NCI-H2171 (cell line): Measurements from ENCODE around the gene OGFOD2.

Experiments used
- DNase-seq: peaks from one replicate; lab custom pipeline; 2025; lab: John Stamatoyannopoulos, UW

The OGFOD2 gene

GRCh38 chr12:122977655-122978392 is 2.8 kb downstream of the OGFOD2 start:
- DNase-seq, result no peak

- no peak for DNase-seq
Observed at GRCh38 chr12:122978507-122978955, 3.5 kb downstream of the OGFOD2 start.

GRCh38 chr12:122979001-122979907 is 4.2 kb downstream of the OGFOD2 start:
- DNase-seq, result no peak

GRCh38 chr12:122979908-122980182 is 4.8 kb downstream of the OGFOD2 start:
- no peak for DNase-seq

GRCh38 chr12:122980183-122981035 is 5.4 kb downstream of the OGFOD2 start, which contains the start of gene ARL6IP4:
TSS of gene ARL6IP4 (plus strand) at chr12:122980681. CDS start at chr12:122981140, 459 bp downstream.
- DNase-seq, result peak; percentile 70

- no peak for DNase-seq
Observed at GRCh38 chr12:122981036-122981471, 6.0 kb downstream of the OGFOD2 start.

GRCh38 chr12:122981587-122982476 is 6.8 kb downstream of the OGFOD2 start:
- DNase-seq, result no peak

- no peak for DNase-seq
Observed at GRCh38 chr12:122982477-122982815, 7.4 kb downstream of the OGFOD2 start.

GRCh38 chr12:122982963-122983788 is 8.1 kb downstream of the OGFOD2 start:
- no peak for DNase-seq

GRCh38 chr12:122983789-122984515 is 8.9 kb downstream of the OGFOD2 start:
- DNase-seq, result no peak

GRCh38 chr12:122984612-122985337 is 9.7 kb downstream of the OGFOD2 start:
- no peak for DNase-seq

GRCh38 chr12:122985338-122986257 is 10.6 kb downstream of the OGFOD2 start:
- no peak for DNase-seq

GRCh38 chr12:122986258-122986871 is 11.3 kb downstream of the OGFOD2 start:
- DNase-seq, result no peak

- no peak for DNase-seq
Observed at GRCh38 chr12:122987086-122987951, 12.3 kb downstream of the OGFOD2 start.

GRCh38 chr12:122988036-122988435 is 13.0 kb downstream of the OGFOD2 start:
- no peak for DNase-seq

GRCh38 chr12:122988612-122989212 is 13.7 kb downstream of the OGFOD2 start:
- DNase-seq, result no peak
